WI38 (cell line): ENCODE measurements around the gene SYDE1.

Source experiments
- H3K4me3 ChIP-seq: 2 replicates; pipeline ENCODE4 v1.5.1; 2011; ENCODE audit warnings: low read depth, mild to moderate bottlenecking, control low read depth, low read length
- TF ChIP-seq, protein P1 (sequence below): IDR thresholded peaks from 2 replicates; pipeline ENCODE4 v1.5.1; 2012; ENCODE audit warnings: low read depth, mild to moderate bottlenecking, control low read depth, low read length

SYDE1 gene

DNA sequence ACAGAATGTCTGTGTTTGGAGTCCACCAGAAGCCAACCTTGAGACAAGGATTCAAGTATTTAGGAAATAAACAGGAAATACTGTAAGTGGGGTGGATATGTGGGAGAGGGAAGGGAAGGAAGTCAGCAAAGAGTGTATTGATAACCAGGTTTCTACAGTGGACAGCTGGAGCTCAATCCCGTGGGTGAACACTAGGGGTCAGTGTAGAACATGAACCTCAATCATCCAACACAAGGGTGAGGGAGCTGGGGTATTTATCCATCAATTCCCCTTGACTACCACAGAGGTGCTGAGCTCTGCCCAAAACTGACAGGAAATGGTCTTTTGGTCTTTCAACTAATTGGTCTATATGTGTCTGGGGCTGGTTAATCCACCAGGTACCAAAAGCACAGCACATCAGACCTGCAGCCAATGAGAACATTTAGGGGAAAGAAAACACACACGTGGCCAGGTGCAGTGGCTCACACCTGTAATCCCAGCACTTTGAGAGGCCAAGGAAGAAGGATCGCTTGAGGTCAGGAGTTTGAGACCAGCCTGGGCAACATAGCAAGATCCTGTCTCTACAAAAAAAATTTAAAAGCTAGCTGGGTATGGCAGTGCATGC lies 5.6 kb upstream of the SYDE1 start:
- H3K4me3 ChIP-seq: no peak overlapping the region
- TF ChIP-seq, protein P1, sequence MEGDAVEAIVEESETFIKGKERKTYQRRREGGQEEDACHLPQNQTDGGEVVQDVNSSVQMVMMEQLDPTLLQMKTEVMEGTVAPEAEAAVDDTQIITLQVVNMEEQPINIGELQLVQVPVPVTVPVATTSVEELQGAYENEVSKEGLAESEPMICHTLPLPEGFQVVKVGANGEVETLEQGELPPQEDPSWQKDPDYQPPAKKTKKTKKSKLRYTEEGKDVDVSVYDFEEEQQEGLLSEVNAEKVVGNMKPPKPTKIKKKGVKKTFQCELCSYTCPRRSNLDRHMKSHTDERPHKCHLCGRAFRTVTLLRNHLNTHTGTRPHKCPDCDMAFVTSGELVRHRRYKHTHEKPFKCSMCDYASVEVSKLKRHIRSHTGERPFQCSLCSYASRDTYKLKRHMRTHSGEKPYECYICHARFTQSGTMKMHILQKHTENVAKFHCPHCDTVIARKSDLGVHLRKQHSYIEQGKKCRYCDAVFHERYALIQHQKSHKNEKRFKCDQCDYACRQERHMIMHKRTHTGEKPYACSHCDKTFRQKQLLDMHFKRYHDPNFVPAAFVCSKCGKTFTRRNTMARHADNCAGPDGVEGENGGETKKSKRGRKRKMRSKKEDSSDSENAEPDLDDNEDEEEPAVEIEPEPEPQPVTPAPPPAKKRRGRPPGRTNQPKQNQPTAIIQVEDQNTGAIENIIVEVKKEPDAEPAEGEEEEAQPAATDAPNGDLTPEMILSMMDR: peak; percentile 78

DNA sequence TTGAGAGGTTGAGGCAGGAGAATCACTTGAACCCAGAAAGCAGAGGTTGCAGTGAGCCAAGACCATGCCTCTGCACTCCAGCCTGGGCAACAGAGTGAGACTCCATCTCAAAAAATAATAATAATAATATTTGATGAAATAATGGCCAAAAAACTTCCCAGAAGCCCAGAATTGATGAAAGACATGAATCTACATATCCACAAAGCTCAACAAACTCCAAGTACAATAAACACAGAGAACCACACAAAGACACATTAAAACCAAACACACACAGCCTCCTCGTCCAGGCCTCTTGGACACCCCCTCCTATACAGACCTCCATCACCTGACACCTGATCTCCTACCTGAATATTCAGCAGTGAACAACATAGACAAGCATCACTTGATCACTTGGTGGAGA lies 3.2 kb upstream of the SYDE1 start:
- no peak overlapping the region for H3K4me3 ChIP-seq
- TF ChIP-seq, protein P1: no peak

DNA sequence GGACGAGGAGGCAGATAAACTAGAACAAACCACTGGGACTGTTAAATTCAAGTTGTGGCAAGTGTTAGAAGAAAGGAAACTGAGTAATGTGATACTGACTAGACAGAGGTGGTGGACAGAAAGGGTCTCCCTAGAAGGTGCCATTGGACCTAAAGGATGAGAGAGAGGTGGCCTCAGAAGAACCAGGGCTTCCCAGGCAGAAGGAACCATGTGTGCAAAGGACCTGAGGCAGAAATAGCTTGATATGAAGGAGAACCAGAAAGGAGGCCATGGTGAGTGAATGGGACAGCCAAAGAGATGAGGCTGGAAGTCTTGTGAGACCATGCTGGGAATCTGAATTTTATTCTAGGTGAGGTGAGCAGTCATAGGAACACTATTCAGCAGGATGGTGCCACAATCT lies 2.8 kb upstream of the SYDE1 start:
- TF ChIP-seq, protein P1: no peak
- no peak overlapping the region for H3K4me3 ChIP-seq

DNA sequence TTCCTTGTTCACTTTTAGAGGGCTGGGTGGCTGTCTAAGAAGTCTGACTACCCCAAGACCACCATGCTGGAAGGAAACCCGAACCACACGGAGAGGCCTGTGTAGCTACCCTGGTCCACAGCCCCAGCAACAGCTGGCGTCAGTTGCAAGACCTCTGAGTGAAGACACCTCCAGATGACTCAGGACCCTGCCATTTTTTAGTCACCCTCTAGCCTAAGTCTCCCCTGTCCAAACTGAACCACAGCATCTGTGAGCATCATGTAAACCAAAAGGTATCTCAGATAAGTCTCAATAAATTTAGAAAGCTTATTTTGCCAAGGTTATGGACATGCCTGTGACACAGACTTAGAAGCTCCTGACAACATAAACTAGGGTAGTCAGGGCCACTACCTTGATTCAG lies 2.2 kb upstream of the SYDE1 start:
- H3K4me3 ChIP-seq: no peak overlapping the region
- TF ChIP-seq, protein P1: no peak

DNA sequence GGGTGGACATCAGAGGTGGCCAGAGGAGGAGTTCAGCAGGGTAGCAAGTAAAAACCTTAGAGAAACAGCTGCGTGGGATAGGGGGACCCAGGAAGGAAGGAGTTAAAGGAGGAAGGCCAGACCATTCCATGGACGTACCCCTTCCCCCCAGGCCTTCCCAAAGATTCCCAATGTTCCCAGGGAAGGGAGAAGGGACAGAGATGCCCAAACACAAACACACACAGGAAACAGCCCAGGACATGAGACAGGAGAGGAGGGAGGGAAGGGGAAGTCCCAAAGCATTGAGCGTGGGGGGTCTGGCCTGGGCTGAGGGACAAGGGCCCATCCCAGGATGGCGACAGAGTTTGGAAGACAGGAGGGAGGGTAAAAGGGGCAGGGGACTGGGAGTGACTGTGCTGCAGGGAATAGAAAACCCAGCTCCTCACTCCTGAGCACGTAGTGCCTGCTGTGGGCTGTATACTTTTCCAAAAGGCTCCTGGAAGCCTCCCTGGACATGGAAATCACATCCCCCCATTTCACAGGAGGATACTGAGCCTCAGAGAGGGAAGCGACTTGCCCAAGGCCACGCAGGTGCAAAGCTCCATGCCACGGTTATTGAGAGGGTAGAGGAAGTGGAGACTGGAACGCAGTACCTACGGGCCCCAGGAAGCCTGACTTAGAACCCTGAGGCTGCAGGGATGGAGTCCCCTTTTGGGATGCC lies 1.1 kb downstream of the SYDE1 start:
- peak overlapping the region; percentile 72 for H3K4me3 ChIP-seq
- TF ChIP-seq, protein P1: no peak

DNA sequence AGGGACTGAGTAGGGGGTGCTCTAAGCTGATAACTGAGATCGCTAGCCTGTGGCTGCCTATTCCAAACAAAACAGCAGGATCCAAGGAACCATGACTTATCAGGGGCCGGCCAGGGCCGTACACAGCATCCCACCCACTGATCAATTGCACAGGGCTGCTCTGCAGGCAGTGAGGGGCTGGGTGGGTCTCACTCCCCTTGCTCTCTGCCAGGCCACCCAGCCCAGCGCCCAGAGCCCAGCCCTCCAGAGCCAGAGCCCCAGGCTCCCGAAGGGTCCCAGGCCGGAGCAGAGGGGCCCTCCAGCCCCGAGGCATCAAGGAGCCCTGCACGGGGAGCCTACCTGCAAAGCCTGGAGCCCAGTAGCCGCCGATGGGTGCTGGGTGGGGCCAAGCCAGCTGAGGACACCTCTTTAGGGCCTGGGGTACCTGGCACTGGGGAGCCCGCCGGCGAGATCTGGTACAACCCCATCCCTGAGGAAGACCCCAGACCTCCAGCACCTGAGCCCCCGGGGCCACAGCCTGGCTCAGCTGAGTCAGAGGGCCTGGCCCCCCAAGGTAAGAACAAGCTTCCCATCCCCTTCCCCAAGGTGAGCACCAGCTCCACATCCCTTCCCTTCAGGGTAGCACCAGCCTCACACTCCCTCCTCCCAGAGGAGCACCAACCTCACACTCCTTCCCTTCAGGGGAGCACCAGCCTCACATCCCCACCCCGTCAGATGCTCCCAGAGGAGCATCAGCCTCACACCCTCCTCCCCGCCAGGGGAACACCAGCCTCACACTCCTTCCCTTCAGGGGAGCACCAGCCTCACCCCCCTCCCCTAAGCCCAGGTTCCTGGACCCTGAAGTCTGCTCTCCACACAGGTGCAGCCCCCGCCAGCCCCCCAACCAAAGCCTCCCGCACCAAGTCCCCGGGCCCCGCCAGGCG lies 1.9 kb downstream of the SYDE1 start:
- H3K4me3 ChIP-seq: peak overlapping the region; percentile 72
- TF ChIP-seq, protein P1: no peak
